GM19438 (cell line): ENCODE data around the gene RHOT2.

Experiments used
- ATAC-seq: cut with Tn5 transposase; IDR thresholded peaks from one replicate; pipeline ENCODE4 v1.9.1; 2021; ENCODE audit warnings: low read depth; ENCODE audit not compliant: unreplicated experiment

The RHOT2 gene

DNA sequence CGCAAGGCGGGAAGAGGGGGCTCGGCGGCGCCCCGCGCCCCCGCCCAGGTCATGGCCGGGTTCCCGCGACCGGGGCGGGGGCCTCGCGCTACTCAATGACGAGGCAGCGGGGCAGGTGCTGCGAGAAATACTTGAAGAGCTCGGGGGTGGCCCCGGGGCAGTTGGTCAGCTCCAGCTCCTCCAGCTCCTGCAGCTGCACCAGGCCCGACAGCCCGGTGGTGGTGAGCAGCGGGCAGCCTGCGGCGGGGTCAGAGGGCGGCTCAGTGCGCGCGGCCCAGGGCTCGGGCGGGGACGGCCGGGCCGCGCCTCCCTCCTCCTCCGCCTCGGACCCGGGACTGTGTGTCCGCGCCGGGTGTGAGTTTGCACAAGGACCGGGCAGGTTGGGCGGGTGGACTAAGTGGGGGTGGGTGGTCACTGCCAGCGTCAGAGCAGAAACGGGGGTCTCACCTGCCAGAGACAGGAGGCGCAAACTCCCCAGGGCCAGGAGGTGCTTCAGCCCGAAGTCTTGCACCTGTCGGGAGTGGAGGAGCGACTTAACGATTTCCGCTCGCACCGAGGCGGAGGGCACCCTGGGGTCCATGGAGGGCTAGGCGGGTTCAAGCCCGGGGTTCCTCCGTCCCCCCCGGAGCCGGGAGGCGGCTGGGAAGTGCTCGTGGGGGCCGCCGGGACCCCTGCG, 26.4 kb downstream of the RHOT2 start:
- no peak for ATAC-seq

DNA sequence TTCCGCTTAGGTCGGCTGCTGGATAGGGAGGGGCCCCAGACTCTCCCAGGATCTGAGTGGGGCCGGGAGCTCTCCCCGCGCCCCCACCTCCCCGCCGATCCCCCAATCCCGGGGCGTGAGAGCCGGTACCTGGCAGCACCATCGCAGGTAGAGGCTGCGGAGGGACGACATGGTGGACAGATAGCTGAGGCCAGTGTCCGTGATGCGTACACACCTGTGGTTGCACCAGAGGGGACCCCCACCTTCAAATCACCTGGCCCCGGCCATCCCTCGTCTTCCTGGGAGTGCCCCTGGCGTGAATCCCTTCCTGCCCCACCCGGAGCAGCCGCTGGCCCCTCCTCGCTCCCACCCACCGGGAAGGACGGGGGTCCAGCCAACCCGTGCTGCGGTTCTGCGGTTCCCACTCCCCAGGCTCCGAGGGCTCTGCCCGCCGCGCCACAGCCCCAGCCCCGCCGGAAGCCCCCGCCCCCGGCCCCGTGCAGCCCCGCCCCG, 27.0 kb downstream of the RHOT2 start:
- ATAC-seq = no peak

DNA sequence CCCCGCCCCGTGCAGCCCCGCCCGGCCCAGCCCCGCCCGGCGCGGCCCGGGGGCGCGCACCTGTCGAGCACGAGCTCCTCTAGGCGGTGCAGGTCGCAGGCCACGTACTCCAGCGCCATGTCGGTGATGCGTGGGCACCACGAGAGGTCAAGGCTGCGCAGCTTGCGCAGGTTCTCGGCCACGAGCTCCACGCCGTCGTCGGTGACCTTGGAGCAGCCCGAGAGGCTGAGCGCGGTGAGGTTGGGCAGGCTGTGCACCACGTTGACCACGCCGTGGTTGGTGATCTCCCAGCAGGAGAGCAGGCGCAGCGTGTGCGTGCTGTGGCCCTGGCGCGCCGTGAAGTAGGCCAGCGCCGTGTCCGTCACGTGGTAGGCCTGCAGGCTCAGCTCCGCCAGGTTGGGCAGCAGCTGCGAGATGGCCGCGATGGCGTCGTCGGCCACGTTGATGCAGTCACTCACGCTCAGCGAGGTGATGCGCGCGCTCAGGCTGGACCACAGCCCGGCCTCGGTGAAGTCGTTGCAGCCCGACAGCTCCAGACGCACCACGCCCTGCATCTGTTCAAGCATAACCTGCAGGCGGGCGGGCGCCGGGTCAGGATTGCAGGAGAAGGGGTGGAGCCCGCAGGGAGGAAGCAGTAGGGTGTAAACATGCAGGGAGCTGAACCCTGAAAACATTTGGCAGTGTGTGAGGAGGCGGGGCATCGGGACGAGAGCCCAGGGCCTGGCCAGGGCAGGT, 27.6 kb downstream of the RHOT2 start:
- ATAC-seq = no peak

DNA sequence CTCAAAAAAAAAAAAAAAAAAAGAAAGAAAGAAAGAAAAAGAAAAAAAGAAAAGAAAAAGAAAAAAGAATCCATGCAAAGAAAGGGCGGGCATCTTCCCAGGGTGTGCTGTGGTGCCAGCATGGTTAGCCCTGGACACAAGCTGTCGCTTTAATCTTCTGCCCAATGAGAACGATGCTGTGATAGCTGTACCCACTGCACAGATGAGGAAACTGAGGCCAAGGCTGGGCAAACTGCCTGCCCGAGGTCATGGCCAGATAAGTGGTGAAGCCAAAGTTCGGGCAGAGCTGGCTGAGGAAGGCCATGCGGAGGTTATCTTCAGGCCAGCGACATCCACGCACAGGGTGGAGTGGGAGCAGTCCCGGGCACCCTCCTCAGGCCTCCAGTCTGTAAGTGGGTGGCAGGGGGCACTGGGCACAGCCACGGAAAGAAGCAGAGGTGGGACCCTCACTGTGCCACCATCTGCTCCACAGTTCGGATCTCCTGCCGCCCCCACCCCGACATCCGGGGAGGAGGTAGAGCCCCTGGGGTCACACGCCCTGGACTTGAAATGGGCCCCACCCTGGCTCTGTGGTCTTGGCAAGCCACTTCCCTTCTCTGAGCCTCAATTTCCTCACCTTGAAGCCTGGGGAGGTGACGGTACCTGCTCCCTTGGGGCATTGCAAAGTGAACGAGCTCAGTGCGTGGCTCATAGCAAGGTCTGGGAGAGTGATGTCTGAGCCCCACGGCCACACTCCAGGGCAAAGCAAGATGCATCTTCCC, 31.2 kb downstream of the RHOT2 start:
- ATAC-seq = no peak

DNA sequence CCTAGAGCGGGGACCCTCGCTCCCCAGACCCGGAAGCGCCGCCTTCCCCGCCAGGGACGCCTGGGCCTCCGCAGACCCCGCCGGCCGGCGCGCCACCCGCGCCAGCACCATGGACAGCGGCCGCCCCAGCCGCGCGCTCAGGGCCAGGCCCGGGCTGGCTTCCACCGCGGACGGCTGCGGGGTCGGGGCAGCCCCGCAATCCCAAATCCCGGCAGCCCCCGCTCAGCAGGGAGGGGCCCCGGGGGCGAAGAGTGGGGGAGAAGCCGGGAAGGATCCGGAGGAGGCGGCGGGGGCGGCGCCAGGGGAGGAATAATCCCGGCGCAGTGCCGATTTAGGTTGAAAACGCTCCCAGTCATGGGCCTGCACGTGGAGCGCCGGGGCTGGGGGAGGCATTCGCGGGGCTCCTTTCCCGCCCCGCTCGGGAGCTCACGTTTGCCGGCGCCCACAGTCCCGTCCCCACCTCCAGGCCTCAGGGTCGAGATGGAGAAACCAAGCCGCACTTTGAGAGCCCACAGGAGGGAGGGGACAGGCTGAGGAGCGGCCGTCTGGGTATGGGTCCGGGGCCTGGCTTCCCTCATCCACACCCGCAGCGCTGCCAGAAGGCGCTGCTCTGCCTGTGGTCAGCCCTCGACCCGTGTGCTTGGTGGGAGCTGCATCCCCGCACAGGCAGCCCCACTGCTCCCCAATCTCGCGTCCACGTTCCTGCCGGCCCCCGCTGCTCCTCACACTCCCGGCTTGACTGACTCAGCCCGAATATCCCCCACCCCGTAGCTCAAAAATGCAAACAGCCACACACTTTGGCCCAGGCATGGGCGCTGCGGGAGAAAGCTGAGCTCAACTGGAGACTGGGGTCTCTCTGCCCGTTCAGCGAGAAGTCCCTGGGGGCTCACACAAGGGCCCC, 33.0 kb downstream of the RHOT2 start:
- no peak for ATAC-seq

DNA sequence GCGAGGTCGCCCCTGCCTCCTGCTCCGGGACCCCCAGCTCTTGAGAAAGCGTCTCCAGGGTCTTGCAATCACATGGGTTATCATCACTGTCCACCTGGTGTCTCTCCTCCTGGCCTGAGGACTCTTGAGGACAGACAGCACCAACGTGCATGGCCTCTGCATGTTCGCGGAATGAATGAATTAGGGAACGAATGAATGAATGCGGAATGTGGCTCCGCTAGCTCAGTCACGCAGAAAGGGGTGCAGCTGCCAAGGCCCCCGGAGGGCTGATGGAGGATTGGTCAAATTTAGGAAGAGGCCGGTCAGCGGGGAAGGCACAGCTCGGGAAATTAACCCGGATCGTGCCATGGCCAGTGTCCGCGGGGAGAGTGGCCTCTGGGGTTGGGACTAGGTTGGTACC, 34.4 kb downstream of the RHOT2 start:
- no peak for ATAC-seq

DNA sequence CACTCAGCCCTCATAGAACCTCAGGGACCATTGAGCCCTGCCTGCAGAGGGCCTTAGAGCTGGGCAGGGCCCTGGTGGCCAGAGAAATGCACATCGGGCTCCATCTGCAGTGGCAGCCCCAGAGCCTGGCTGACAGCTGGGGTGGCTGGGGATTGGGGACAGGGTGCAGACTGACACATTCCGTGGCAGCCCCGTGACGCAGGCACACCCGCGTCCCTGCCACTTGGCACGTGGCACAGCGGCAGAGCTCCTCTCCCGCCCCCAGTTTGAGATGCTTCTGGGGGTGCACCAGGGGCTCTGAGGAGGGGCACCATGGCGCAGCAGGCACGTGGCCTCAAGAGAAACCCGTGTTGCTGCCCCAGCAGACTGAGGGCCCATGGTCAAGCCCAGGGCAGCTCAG, 35.5 kb downstream of the RHOT2 start:
- no peak for ATAC-seq

DNA sequence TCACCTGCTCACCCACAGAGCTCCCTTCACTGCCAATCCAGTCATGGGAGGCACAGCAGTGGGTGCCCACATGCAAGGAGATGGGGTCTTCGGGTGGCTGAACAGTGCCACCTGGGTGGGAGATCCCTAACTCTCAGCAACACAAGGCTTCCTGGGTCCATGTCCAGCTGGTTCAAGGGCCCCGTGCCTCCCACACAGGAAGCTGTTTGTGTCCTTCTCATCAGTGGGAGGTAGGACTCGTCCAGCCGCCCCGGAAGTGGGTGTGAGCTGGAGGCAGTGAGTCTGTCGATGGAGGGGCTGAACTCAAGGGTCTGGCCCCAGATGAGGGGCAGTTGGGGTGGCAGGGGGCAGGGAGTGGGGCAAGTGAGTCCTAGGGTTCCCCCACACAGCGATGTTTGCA, 36.1 kb downstream of the RHOT2 start:
- ATAC-seq = no peak

DNA sequence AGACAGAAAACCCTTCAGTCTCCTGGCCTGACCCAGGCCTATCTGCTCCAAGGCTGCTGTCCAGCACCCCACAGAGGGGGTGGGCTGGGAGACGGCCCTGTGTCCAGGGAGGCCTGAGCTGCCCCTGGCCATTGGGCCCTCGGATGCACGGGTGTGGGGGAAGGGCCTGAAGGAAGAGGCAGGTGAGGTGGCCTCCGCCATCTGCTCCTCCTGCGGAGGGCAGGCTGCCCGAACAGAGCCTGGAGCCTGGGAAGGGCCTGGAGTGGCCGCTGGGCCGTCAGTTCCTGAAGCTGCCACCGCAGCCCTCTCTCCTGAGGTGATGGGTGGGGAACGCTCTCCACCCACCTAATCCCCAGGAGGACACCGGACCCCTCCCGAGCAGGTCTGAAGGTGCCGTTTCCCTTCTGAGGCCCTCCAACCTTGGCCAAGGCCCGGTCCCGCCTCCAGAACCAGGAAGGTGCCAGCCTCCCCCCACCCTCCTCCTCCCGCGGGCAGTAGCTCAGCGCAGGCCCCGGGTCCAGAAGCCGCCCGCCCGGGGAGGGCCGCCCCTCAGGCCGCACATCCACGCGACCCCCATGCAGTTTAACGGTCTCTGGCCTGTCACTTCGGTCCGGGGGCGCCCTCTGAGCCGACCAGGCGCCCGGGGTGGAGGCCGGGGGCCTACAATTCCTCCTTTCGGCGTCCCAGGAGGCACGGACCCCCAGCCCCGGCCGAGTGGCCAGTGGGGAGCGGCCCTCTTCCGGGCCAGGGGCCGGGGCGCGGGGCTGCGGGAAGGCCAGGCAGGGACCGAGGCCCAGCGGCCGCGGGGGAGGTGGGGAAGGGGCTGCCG, 36.8 kb downstream of the RHOT2 start:
- ATAC-seq = no peak

DNA sequence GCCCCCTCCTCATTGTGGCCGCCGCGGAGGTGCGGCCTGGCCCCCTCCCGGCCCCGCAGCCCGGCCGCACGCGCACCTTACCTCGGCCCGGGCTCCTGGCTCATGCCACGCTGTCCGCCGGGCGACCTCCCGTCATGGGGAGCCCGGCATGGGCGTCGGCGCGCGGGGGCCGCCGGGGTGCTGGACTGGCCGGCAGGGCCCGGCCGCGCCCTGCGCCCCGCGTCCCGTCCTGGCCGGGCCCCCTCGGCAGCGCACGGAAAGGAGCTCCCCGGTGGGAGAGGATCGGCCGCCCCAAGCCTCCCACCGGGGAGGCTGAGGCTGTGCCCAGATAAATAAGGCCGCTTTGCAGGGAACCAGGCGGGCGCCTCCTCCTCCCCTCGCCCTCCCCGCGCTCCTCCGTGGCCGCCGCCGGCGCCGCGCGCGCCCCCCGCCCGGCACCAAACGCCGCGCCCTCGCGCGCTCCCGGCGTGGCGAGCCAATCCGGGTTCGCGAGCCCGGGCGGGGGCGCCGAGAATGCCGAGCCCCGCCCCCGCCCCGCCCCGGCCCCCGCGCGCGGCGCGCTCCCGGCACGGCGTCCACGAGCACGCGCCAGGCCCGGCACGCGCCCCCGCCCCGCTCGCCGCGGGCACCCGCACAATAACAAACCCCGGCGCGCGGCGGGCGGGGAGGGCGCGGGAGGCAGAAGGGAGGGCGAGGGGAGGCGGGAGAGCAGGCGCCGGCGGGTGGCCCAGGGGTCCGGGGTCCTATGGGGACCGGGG, 37.7 kb downstream of the RHOT2 start, which contains the start of gene FBXL16:
TSS of gene FBXL16 (minus strand) at position 371 of the 758 bp plus-strand sequence. CDS start 8,396 bp downstream, outside the sequence.
- no peak for ATAC-seq

DNA sequence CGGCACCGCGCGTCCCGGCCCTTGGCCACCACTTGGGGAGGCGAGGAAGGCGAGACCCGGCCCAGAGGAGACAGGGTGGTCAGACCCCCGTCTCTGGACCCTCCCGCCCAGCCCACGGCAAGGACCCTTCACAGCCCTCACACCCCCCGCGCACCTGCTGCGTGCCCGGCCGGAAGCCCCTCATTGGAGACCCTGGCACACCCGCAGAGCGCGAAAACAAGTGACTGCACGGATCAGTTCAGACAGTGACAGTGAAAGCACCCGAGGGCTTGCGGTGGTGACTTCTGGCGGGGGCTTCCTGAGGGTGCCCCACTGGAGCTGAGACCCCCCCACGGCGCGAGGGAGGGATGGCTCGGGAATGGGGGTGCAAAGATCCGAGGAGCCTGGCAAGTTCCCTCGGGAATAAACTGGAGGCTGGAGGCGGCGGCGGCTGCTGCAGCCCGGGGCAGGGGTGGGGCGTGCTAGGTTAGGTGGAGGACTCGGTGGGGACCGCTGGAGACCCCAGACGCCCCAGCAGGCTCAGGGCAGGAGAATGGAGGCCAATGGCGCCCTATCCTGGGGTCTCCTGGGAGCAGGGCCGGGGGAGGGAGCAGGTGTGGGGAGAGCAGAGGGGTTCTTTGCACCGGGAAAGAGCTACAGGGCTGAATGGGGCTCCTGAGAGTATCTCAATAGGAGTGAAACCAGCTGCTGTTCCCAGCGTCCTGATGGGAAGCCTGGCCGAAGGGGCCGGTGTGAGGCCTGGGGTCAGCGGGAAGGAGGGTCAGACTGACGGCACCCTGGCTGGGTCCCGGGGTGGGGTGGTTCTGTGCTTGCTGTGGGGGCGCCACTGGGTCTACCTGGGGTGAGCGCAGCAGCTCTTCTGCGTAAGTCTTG, 38.5 kb downstream of the RHOT2 start:
- ATAC-seq = no peak

DNA sequence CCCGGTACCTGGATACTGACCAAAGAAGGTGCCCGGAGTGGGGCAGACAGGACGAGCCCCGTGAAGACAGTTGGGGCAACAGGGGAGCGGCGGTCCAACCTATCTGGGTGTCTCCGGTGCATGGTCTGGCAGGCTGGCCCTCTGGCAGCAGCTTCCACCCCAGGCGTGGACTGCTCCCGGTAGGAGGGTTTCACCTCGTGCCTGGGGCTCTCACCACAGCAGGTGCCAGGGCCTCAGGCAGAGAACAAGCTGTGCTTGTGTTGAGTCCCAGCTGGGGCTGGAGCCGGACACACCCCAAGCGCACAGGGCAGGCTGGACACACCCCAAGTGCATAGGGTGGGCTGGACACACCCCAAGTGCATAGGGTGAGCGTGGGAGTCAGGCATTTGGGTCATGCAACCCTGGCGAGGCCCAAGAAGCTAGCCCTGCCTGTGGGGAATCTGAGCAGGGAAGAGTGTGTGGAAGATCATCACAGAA, 39.2 kb downstream of the RHOT2 start:
- ATAC-seq = no peak

DNA sequence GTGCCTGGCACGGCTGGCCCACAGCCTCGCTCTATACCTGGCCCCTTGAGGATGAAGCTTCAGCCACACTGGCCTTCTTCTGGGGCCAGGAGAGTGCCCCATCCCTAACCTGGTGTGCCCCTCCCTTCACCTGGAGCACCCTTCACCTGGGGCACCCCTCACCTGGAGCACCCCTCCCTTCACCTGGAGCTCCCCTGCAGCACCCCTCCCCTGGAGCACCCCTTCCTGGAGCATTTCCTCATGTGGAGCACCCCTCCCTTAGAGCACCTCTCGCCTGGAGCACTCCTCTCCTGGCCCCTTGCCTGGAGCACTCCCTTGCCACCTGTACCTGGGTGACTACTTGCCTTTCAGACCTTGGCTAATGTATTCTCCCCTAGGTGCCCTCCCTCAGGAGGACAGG, 40.1 kb downstream of the RHOT2 start:
- ATAC-seq = no peak

DNA sequence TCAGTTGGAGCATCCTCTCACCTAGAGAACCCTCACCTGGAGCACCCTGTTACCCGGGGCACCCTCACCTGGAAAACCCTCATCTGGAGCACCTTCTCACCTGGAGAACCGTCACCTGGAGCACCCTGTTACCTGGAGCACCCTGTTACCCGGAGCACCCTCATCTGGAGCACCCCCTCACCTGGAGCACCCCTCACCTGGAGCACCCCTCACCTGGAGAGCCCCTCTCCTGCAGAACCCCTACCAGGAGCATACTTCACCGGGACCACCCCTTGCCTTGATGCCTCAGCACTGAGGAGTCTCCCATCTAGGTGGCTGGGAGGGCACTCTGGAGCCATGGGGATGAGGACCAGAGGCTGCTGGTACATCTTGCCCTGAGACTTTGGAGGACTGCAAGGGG, 41.0 kb downstream of the RHOT2 start:
- ATAC-seq = no peak

DNA sequence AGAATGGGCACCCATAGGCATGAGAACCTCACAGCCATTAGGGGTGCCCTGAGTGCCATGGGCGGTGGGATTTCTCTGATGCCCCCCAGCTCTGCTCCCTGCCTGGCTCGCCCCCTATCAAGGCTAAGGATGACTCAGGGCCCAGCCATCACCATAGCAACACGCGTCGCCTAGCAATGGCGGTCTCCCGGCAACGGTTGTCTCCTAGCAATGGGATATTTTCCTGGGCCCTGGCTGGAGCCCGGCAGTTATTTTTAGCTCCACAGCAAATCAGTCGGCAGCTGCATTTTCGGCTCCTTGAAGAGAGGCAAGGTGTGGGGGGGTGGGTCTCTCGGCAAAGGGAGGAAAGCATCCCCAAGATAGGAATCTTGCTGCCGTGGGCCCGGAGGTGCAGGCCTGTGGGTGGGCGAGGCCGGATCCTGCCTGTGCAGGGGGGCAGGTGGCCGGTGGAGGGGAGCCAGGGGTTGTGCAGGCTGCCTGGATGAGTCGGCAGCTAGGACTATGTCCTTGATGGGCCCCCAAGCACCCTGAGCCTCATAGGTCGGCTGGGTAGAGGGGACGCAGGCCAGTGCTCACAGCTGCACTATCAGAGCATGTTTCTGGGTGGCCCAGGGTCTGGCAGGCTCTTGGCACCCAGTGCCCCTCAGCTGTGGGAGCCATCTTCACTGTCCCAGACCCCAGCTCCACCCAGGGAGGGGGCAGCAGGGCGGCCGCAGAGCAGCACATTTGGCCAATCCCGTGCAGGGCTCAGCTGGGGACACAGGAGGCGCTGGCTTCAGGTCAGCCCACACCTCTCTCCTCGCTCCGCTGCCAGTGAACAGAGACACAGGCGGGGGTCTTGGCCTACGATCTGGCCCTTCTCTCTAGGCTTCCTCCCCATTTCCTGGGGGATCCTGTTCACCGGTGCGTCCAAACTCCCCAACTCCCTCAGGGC, 41.9 kb downstream of the RHOT2 start:
- ATAC-seq = no peak

DNA sequence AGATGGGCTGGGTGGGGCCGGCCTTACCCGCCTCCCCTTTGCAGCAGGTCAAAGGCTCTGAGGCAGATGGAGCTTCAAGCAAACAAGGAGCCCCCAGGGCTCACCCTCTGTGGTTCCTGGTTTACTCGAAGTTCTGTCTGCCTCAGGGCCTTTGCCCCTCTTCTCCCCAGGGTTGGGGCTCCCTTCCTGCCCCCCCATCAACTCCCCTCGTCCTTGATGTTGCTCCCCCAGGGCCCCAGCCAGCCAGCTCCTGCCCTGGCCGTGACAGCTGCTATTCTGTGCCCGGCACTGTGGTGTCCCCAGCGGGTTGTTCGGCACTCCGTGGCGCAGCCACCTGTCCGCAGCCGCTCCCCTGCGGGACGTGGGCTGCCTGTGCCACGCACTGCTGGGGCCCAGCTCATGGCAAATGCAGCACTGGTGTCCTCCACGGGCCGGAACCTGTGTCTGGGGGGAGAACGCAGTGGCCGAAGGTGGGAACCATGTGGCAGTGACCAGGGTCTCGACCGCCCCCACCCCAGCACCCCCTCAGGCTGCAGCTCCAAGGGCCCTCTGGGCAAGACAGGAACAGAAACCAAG, 42.7 kb downstream of the RHOT2 start:
- no peak for ATAC-seq
